Left renal cortex interstitium (tissue), 4 donors: ENCODE measurements around the gene UBP1. TPM values are rescaled to one million over a fixed set of nuclear protein-coding genes. Genes with fewer than 3 reads are reported as not detected.
"Not testable (repeated sequence)": the region's sequence is repeated elsewhere in the genome, so short reads cannot be mapped to it uniquely, and the experiment has no call there.

Experiments
- DNase-seq, 4 donors: peaks; one replicate each; pipeline ENCODE4 v3.0.0-alpha.2; 2013; ENCODE audit warnings: low read depth in 4 of 4, low spot score in 2 of 4, missing footprints in 1 of 4
- polyA plus RNA-seq, 4 donors: library from polyadenylated mRNA; unstranded; fragments of 120-200 nt; gene quantifications; one replicate each; pipeline ENCODE4 v1.2.1, GENCODE V29; 2013; ENCODE audit not compliant: insufficient read length in 4 of 4

The UBP1 gene, protein sequence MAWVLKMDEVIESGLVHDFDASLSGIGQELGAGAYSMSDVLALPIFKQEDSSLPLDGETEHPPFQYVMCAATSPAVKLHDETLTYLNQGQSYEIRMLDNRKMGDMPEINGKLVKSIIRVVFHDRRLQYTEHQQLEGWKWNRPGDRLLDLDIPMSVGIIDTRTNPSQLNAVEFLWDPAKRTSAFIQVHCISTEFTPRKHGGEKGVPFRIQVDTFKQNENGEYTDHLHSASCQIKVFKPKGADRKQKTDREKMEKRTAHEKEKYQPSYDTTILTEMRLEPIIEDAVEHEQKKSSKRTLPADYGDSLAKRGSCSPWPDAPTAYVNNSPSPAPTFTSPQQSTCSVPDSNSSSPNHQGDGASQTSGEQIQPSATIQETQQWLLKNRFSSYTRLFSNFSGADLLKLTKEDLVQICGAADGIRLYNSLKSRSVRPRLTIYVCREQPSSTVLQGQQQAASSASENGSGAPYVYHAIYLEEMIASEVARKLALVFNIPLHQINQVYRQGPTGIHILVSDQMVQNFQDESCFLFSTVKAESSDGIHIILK
- polyA plus RNA-seq: 100 to 1,000 TPM in 2 of 4 donors, 10 to 100 TPM in 2; 84.2 to 102 (median 99.4) TPM

DNA sequence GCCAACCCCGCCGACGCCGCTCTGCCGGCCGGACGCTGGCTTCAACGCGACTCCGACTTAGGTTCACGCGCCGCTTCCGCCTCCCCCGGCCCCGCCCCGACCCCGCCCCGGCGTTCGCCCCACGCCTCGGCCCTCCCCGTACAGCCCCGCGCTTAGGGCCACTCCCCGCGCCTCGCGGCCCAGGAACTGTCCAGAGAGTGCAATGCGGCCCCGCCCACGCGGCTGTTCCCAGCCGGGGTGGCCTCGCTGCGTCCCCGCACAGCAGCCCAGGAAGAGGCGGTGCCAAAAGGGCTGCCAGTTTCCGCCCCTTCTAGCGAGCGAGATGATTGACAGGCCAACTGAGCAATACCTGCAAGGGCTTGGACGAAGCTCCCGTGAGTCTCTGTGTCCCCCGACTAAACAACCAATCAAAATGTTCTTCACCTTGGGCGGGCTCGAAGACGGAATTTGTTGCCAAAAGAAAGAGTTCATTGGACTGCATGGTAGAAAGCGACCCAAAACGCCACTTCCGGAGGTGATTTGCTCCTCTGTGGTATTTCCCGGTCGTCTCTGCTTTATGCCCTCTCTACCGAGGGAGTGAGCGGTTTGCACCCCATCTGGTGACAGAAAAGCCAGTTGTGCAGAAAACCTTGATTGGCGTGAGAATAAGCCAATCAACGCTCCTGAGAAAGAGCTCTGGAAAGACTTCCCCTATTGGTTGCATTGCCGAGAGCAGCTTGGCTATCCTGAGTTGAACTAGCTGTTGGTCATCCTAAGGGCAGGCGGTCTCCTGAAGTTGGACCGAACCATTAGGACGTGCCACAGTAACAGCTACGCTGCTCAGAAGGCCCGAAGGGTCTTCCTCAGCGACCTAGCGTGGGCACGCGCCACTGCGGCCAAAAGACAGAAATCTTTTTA, at the start of gene UBP1:
TSS of gene UBP1 (minus strand) at position 78 of the 897 bp plus-strand sequence. CDS start 557 bp downstream, outside the sequence.
- DNase-seq: peak; percentile 100

DNA sequence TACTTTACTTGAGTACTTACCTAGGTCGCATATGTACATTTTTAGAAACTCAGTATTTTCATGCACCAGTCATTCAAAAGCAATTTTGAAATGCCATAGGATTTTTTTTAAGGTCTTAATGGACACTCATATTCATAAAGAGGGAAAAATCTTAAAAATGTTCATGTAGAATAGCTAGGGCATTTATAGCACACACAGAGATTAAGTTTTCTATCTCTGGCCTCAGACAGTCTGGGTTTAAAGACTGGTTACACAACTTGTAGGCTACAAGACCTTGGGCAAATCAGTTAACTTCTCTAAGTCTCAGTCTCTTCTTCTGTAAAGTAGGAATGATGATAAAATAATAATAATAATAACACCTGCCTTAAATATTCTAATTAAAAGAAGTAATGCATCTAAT, 48.5 kb upstream of the UBP1 start:
- DNase-seq: no peak

DNA sequence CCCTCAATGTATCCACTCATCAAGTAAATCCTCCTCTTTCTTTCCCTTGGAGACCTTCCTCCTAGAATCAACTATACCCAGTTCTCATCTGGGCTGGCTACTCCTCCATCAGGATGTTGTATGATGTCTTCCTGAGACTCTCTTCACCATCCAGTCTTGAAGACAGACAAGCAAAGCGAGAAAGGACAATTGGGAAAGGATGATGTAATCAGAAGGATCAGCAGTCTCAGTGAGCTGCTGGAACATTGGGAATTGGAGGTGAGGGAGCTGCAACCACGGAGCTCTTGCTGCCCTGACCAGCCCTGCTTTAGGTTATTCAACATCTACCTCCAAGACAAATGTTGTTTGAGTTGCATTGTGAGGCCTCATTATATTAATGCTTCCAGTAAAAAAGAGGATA, 48.0 kb upstream of the UBP1 start:
- no peak for DNase-seq

DNA sequence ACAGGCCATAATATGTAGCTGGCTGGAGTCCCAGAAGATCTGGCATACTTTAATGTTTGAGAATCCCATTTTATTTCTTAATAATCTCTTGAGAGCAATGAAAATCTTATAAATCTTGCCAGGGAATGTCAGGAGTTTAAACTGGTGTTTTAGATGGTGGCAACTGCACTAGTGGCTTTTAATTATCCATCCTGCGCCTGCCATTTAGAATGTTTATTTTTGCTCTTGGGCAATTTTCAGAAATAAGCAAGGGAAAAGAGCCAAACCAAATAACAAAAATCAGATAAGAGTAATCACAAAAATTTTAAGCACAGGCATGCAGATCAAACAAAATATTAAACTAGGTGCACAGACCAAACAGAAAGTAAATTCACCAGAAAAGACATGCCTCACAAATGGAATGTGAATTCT, 41.9 kb upstream of the UBP1 start:
- DNase-seq: no peak

DNA sequence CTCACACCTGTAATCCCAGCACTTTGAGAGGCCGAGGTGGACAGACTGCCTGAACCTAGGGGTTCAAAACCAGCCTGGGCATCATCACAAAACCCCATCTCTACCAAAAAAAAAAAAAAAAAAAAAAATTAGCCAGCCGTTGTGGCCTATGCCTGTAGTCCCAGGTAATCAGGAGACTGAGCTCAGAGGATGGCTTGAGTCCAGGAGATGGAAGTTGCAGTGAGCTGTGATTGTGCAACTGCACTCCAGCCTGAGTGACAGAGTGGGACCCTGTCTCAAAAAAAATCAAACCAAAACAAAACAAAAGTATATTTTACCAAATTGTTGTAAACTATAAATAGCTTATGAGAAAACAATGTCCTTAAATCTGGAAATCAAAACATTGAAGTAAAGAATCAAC, 34.7 kb upstream of the UBP1 start:
- no peak for DNase-seq

DNA sequence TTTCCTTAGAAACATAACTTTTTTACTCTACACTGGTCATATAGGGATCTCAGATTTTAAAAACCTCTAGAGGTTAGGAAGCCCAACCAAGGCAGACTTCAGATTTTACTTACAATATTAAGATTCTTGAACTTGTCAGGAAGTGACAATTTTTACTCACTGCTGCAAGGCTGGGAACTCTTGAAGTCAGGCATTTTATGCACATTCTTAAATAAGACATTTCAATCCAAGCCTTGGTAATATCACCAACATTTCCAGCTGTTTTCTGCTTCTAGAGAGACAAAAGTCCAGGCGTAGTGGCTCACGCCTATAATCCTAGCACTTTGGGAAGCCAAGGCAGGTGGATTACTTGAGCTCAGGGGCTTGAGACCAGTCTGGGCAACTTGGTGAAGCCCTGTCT, 33.6 kb upstream of the UBP1 start:
- no peak for DNase-seq

DNA sequence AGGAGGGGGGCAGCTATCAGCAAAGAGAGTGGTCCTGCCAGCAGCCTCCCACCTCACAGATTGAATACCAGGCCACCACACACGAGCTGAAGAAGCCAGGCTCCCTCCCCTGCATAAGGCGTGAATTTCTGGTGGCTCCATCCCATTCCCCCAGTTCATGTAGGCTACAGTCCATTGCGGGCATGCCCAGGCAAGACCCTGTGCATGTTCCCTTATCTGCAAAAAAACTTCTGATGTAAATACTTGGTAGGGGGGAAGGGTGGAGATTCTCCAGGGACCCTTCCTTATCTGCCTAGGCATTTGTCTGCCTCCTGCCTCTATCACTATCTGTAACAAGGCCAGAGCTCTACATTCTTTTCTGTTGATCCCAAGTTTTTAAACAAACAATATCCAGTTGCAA, 27.6 kb upstream of the UBP1 start:
- DNase-seq: no peak

DNA sequence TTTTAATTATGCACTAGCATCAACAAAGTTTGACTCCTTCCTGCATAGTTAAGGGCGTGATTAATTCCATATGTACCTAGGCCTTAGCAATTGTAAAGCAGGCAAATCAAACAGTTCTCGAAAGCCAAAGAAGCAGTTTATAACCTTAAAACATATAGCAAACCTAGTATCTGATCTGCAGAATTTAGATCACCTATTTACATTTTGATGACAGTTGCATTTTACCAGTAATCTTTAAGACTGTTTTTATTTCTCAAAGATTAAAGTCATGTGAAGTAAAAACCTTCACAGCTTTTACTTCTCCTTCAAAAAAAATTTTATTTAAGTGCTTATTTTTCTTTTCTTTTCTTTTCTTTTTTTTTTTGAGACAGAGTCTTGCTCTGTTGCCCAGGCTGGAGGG, 20.9 kb upstream of the UBP1 start:
- DNase-seq: no peak

DNA sequence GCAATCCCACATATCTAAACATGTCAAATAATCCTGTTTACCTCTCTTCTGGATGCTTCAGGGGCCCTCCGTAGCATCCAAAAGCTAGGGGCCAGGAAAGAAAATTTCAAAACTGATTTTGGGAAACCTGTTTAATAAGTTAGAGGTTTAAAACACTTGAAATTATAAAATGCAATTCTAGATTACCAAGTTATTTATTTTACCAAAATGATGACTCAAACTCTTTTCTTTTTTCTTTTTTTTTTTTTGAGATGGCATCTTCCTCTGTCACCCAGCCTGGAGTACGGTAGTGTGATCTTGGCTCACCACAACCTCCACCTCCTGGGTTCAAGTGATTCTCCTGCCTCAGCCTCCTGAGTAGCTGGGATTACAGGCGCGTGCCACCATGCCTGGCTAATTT, 19.4 kb upstream of the UBP1 start:
- DNase-seq: not testable (repeated sequence)

DNA sequence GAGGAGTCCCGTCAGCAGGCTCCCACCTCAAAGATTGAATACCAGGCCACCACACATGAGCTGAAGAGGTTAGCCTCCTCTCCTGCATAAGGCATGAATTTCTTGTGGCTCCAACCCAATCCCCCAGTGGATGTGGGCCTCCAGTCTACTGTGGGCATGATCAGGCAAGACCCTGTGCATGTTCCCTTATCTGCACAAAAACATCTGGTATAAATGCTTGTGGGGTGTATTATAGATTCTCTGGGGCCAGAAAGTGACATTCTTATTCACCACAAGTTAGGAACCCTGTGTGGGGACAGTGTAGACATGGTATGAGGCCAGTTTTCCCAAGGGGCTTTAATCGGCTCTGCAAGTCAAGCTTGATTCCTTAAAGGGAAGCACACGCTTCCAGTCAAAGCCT, 18.2 kb upstream of the UBP1 start:
- DNase-seq: no peak

DNA sequence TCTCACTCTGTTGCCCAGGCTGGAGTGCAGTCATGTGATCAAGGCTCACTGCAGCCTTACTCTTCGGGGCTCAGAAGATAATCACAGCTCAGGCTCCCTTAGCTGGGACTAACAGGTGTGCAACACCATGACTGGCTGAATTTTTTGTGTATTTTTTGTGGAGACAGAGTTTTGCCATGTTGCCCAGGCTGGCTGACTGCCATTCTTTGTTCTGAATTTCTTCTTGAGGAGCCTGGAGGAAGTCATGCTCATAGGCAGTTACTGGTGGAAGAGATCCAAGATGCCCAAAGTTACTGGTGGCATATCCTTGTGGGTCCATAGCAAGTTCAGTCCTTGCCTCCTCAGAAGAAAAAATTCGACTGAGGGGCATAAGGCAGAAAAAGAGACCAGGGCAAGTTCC, 16.6 kb upstream of the UBP1 start:
- no peak for DNase-seq

DNA sequence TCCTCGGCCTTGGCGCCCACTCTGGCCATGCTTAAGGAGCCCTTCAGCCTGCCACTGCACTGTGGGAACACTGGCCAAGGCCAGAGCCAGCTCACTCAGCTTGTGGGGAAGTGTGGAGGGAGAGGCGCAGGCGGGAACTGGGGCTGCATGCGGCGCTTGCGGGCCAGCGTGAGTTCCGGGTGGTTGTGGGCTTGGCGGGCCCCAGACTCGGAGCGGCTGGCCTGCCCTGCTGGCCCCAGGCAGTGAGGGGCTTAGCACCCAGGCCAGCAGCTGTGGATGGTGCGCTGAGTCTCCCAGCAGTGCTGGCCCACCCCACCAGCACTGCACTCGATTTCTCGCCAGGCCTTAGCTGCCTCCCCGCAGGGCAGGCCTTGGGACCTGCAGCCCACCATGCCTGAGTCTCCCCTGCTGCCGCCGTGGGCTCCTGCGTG, 13.1 kb upstream of the UBP1 start:
- DNase-seq: no peak

DNA sequence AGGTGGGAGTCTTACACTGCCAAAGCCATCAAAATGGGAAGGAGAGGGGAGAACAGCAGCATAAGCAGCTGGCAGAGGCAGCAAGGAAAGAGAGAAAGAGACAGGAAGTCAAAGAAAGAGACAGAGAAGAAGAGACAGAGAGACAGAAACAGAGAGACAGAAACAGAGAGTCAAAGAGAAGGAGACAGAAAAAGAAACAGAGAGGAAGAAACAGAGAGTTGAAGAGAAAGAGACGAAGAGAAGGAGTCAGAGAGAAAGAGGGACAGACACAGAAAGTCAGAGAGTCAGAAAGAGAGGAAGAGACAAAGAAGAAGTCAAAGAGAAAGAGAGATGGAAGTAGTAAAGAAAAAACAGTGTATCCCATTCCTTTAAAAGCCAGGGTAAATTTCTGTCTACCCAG, 11.8 kb upstream of the UBP1 start:
- not testable (repeated sequence) for DNase-seq

DNA sequence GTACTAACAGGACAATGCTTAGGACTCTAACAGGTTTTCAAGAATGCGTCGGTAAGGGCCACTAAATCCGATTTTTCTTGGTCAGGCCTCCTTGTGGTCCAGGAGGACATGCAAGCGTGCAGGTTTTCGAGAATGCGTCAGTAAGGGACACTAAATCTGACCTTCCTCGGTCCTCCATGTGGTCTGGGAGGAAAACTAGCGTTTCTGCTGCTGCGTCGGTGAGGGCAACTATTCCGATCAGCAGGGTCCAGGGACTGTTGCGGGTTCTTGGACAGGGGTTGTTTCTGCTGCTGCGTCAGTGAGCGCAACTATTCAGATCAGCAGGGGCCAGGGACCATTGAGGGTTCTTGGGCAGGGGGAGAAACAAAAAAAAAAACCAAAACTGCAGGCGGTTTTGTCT, 7.8 kb upstream of the UBP1 start:
- DNase-seq: no peak

DNA sequence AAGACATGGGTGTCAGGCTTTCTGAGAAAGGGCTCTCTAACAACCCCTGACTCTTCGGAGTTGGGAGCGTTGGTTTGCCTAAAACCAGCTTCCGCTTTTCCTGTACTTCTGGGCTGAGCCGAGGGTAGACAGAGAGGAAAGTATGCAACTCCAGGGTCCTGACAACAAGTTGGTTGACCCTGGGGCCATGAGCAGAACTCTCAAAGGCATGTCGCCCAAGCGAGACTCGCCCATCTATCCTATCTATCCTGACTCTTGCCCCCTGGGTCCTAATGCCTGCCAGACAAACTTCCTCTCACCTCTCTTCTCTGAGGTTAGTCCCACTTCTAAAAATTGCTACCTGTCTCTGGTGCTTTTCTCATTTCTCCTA, 7.0 kb upstream of the UBP1 start:
- not testable (repeated sequence) for DNase-seq

DNA sequence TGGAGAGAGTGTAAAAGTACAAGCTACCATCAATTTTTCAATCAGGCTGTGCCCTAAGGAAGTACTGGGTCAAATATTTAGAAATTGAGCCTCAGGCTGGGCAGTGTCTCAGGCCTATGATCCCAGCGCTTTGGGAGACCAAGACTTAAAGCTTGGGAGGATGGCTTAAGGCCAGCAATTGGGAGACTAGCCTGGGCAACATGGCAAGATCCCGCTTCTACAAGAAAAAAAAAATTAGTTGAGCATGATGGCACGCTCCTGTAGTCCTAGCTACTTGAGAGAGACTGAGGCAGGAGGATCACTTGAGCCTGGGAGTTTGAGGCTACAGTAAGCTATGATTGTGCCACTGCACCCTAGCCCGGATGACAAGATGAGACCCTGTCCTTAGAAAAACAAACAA, 2.0 kb upstream of the UBP1 start:
- no peak for DNase-seq

DNA sequence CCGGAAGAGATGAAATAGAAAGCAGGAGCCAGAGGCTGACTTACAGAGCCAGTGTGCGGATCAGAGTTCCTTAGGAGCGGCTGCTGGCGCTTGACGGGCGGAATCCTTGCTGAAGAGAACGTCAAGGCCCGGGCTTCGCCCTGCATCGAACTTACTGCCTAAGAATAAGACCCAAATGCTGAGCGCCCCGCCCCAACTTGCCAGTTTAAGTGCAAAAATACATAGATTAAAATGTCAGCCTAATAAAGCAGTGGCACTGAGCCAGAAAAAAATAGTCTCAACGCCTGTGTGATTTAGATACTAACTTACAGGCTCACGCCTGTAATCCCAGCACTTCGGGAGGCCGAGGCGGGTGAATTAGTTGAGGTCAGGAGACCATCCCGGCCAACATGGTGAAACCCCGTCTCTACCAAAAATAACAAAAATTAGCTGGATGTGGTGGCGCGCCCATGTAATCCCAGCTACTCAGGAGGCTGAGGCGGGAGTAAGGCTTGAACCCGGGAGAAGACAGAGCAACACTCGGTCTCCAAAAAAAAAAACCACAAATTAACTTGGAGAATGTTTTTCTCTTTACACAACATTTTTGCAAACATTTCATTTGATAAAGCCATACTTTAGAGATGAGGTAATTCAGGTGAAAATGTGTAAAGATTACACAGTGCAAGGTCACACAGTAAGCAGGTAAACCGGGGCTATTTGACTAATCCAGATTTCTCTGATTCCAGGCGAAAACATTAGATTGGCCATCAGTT, 1.2 kb upstream of the UBP1 start:
- DNase-seq: peak in 1 of 4 donors; percentile 44

DNA sequence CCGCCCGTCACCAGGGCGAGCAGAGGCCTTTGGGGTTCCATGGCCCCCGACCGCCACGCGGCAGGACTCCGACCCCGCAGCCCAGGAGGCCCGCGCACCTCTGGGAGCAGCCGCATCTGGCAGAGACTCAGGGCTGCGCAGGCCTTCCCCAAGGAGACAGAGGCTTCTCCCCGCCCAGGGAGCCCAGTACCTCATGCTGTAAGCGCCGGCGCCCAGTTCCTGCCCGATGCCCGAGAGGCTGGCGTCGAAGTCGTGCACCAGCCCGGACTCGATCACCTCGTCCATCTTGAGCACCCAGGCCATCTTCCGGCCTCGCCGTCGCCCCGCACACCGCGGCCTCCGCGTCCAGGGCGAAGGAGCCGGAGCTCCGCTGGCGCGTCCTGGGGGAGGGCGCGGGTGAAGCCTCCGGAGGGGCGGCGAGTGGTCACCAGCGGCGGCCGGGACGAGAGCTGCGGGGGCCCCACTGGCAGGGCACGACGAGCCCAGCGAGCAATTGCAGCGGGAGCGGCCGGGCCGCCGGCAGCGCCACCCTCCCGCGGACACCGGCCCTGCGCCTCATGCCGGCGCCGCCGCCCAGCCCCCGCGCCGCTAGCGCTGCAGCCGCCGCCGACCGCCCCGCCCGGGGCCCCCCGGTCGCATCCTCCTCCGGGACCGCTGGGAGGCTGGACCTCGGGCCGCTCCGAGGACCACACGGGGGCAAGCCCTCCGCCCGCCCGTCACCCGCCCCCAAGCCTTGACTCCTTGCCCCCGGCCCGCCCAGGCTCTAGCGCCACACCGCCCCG, 468 bp downstream of the UBP1 start:
- DNase-seq: peak in 2 of 4 donors; percentile 25 to 39

DNA sequence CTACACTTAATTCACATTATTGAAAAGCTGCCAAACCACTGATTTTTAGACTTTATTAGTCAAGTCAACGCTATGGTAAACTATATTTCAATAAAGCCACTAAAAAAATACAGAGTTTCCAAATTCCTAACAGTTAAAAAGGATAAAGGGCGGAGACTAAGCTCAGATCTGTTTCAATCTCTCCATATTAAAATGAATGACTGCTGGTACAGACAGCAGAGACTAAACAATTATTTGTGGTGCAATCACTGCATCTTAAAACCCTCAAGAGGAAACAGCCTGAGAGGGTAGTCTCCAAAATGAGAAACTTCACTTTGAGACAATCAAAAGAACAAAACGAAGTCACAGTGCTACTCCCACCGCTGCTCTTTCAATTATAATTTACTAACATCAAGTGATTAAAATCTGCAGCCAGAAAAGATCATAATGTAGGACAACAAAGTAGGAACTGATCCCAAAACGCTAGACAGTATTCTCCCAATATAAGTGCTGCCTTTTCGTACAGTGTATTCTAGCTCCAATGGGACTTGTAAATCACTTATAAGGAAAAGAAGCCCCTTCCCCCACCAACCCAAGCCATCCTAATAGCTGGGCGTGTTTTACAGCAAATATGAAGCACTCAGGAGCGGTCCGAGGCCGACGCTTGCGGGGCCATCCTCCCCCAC, 1.2 kb downstream of the UBP1 start:
- DNase-seq: peak in 3 of 4 donors; percentile 25 to 40 (median 37)
